HG03280 (cell line): ENCODE data around the gene CFAP161.

Source experiments
- ATAC-seq: cut with Tn5 transposase; IDR thresholded peaks from one replicate; pipeline ENCODE4 v1.9.1; 2021; ENCODE audit warnings: mild to moderate bottlenecking, moderate library complexity; ENCODE audit not compliant: unreplicated experiment

CFAP161 gene

DNA sequence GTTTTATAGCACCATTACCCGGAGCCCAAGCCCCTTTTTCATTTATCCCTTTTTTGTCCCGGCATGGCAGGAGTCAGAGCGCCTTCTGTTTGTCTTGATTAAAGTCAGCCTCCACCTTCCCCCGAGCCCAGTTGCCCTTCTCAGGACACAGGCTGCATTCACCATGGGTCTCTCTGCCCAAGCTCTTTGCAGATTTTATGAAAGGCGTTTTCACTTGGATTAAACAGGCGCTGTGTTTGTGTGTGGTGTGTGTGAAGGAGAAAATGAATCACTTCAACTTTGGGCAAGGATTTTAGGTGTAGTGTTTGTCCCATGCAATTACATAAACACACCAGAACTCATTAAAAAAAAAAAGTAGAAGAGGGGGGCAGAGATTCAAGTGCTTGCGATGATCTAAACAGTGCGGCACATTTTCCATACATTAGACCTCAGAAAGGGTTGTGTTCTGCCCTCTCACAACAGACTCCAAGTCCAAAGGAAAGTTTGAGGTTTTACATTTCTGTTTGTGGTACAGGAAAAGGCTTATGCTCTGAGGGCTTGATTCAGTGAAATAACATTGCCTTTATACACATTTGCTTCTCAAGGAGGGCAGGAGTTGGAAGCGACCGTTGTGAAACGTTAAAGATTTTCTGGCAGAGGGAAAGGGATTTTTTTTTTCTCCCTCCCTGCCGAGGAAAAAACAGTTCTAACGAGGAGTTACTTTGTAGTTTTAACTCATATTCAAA lies 48.1 kb downstream of the CFAP161 start:
- no peak for ATAC-seq

DNA sequence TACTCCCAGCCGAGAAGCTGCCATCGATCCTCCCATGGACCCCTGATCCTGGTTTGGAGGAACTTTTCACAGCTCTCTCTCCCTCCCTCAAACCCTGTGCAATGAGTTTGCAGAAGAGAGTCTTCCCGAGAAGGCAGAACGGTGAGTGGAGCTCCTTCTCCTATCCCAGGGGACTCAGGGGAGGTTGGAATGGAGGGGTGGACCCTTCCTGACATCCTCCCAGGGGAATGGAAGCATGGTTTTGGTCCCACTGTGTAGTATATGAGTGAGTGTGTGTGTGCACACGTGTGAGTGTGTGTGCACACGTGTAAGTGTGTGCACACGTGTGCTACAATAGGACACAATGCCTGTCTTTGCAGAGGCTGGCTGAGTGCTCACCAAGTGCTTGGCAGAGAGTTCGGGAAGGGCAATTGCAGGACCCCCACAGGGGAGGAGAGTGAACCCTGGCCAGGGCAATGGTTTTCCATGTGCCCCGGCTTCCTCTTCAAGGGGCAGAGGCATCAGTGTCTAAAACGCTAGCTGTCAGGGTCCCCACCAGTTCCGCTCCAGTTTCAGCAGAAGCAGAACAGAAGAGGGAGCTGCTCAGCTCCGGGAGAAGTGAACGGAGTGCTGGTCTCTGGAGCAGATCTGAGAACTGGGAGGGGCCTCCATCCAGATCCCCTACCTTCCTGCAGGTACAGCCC lies 48.8 kb downstream of the CFAP161 start:
- no peak for ATAC-seq

DNA sequence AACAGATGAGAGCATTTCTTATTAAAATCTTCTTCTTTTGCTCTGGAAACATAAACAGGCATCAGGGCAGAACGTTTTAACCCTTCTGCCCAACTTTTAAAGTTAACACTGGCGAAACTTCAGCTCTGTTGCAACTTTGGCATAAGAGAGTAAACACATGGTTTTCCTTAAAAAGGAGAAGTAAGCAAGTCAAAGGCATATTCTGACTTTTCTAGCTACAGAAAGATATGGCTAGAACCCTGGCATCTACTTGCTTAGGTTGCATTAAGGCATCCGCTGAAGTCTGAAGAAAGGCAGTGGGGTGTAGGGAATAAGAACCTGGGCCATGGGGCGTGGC lies 49.3 kb downstream of the CFAP161 start:
- ATAC-seq = no peak

DNA sequence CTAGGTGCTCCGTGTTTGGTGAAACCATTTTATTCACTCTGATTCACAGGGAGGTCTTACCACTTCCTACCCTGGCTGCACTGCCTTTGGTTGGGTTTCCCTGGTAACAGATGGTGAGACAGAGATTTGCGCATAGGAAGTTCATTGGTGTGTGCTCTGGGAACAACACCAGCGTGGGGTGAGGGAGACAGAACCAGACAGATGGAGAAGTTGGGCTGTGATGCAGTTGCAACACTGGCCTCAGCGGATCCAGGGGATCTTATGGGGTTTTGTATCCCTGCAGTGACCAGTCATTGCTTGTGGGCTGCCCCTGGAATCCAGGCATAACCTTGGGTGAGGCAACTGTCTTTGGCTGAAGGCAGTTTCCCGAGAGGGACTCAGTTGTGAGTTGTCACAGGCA lies 50.1 kb downstream of the CFAP161 start:
- no peak for ATAC-seq

DNA sequence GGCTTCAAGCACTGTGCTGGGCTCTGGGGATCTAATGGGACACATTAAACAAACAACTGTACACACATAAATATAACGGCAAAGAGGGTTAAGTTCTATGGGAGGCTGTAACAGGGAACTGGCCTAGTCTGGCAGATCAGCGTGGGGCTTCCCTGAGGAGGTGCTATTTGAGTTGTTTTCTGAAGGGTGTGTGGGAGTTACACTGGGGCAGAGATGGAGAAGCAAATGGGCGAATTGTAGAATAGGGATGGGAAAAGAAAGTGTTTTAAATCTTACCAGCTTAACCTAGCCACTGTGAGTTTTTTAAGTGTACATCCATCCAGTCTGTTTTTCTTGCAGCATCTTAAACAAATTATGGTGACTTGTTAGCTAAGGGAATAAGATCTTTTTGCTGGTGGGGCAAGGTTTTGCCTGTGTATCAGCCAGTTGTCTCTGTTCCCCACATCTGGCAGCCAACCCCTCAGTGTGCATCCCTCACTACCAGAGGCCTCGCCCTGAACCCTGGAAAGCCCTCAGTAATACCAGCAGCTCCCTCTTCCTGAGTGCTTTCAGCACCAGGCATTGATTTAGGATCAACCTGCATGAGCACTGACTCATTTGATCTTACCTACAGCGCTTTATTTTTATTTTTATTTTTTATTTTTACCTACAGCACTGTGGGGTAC lies 51.7 kb downstream of the CFAP161 start:
- no peak for ATAC-seq

DNA sequence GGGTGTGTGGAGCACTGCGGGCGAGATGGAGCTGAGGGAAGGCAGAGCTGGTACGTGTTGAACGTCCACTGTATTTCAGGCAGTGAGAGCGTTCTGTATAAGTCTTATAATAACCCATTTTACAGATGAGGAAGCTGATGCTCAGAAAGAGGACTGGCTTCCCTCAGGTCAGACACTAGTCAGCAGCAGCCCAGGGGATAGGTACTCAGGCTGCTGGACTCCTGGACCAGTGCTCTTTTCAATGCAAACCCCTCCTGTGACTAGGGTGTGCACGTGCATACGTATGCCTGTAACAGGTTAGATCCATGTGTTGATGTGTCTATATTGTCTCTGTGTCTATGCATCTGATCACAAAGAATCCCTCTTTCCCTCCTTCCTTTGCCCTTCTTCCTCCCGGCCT lies 54.3 kb downstream of the CFAP161 start:
- no peak for ATAC-seq

DNA sequence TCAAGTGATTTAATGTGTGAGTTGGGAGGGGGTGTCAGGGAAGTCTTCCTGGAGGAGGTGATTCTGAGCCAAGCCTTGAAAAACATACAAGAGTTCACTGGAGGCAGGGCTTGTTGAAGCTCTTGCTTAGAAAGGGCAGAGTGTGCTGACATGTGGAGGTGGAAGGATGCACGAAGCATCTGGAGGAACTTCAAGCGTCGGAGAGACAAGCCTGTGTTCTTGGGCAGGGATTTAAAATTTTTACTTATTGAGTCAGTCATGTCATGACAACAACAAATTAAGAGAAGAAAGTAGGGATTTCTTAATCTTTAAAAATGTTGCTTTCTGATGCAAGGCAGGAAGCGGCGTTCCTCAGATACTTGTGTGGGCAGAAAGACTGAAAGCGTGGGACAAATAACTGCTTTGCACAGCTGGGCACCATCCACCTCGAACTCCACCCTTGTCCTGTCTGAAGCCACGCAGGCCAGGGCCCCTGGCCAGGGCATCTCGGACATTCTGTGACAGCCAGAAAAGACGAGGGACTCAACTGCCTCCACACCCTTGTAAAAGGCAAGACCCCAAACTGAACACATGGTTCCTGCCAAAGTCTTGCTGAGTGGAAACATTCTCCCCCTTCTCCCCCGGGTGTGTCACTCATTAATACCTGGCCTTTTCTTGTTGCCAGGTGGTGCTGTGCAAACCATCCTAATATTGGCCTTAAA lies 55.7 kb downstream of the CFAP161 start:
- no peak for ATAC-seq

DNA sequence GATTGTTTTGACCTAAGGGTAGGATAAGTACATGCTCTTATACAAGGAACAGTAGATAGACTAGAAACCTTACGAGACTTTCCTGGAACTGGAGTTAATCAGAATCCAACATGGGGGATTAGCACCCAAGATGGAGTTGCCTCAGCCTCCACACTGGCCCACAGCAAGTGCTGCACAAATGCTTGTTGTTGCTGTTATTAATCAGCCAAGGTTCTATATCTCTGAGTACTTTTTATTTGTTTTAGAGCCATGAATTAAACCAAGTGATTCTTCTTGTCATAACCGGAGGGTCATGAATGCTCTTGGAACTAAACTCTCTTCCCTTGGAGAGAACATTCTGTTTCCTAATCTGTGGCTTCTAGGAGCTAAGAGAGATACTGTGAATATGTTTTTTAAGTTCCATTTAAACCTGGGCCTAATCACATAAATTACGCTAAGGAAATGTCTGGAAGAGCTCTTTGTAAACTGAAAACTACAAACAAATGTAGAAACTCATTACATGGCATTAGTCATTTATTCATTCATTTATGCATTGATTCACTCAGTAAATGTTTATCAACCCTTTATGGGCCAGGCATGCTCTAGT lies 56.9 kb downstream of the CFAP161 start:
- no peak for ATAC-seq

DNA sequence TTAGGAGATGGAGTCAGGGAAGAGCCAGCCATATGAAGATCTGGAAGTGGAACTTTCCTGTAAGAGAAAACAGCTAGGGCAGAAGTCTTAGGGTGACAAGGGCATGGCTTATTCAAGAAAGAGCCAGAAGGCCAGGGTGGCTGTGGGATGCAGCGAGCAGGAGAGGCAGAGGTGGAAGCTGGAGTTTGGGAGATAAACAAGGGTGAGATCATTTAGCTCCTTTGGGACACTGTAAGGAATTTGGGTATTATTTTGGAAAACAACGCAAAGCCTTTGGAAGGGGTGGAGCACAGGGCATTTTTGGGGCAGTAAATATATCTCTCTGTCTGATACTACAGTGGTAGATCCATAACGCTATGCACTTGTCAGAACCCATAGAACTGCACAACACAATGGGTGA lies 57.6 kb downstream of the CFAP161 start:
- no peak for ATAC-seq

DNA sequence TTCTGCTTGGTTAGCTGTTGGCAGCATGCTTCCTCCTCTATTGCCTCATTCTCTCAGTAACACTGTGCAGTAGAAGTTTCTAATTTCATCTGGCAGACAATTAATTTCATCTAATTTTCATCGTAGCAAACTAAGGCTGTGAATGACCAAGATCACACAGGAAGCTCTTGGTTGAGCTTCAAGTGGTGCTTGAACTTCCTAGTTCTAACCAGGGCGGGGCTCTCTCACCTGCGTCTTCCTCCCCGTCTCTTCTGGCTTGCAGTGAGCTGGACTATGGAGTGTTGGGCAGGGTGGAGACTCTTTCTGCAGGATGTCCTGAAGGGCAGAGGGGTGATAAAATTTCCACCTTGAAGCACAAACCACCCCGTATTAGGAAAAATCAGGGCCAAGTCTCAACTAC lies 60.7 kb downstream of the CFAP161 start:
- ATAC-seq = no peak

DNA sequence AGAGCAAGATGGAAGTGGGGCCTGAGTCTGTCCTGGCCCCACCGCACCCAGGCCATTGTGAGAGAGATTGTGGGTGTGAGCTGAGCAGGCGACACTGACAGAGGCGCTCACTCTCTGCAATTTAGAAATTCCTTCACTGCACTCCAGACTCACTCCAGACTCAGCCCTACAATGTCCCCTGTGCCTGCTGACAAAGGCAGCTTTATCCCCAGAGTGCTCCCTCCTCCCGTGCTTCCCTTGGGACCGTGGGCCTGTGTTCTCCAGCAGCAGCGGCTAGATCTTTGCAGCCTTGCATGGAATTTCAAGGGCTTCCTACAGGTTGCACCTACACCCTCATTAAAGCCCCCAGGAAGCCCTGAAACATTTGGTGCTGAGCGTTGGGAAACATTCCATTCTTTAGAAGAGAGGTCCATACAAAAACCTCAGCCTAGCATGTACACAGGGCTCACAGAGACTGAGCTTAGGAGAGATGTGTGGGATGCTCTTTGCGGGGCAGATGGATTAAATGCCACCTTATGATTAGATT lies 61.3 kb downstream of the CFAP161 start:
- ATAC-seq = no peak

DNA sequence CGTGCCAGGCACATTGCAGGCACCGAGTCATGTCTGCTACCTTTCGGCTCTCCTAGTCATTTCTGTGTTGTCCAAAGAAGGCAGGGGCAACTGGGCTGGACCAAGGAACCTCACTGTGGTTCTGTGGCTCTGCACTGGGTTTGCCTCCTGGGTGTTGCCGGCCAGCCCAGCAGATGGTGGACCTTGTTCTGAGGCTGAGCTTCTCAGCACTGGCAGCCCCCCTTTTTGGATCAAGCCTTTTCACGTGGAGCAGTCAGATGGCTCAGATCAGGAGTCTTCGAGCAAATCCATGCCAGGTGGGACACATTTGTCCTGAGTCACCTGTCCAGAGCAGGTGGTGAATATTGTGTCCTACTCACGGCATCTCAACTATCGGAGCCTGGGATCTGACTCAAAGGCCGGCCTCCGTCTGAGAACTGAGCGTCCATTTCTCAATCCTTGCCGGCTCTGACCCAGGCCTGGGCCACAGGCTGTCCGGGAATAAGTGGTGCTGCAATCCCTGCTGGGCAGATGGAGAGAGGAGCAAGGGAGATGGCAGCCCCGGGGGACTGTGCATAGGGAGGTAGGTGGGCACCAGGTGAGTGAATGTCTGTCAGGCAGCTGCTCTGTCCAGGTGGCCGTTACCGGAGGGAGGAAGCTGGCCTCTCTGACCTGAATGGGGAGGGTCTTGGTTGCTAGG lies 62.6 kb downstream of the CFAP161 start, which contains the start of gene IL16:
Gene IL16, plus strand, starts transcription at position 304 of the 679 bp plus-strand sequence. CDS start 28,521 bp downstream, outside the sequence.
- ATAC-seq = no peak

DNA sequence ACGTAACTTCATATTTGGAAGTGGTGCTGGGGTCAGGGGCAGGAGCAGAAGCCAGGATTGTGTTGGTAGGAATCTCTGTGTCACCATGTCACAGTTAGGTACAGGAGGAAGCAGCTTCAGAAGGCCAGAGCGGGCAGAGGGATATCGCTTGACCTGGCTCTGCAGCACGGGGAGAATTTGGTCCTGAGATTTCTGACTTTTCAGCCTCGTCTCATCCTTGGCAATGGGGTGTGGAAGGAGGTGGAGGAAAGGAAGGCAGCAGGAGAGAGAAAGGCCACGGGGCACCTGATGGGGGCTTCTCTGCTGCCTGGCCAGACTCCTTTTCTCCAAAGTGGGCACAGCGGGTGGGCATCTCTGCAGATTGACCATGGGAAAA lies 63.2 kb downstream of the CFAP161 start:
- ATAC-seq = no peak

DNA sequence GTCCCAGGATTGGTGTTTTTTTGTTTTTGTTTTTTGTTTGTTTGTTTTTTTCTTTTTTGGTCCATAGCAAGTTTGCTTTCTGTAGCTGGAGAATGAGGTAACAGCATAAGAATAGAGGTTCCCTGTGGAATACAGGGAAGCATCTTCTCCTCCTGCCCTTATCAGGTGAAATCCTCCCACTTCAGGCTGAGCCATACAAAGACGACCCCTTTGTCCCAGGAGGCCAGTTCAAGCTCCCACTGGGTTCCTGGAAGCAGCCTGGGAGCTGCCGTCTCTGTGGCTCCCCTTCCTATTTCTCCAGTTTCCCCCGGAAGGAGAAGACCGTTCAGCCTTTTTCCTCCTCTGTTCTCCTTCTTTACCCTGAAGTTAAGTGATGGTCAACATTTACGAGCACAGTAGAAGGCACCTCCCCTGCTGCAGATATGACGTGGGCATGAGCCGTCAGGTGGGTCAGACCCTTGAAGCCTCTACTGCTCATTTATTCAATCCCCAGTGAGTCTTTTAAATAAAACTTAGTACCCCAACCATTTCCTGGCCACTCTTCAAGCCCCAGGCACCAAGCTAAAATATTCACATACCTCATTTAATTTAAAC lies 63.7 kb downstream of the CFAP161 start:
- no peak for ATAC-seq
